B cell (primary cell): Measurements from ENCODE around the gene ILF3. TPM values are rescaled to one million over a fixed set of nuclear protein-coding genes. Genes with fewer than 3 reads are reported as not detected.
A peak's percentile ranks its signal among the peaks of the same experiment; 100 is the strongest.

ENCODE experiments used
- ATAC-seq: fragments of 200-7000 bp; cut with Tn5 transposase; one replicate; pipeline ENCODE4 v1.10.0; 2021; ENCODE audit warnings: low read depth, mild to moderate bottlenecking, moderate number of reproducible peaks, moderate library complexity
- CTCF ChIA-PET: fragments of 350-600 bp; sonication (Branson Sonifier 250); formaldehyde crosslinking; loops from one replicate; lab custom pipeline; 2021; ENCODE audit warnings: antibody characterized with exemption, inconsistent platforms; lab: Charles Lee
- POLR2A ChIA-PET: fragments of 350-600 bp; sonication (Branson Sonifier 250); formaldehyde crosslinking; loops from one replicate; lab custom pipeline; 2021; ENCODE audit warnings: antibody characterized with exemption; lab: Charles Lee
- DNase-seq: peaks from one replicate; pipeline ENCODE4 v3.0.0; 2013
- H2AFZ ChIP-seq: 2 replicates; pipeline ENCODE4 v1.6.1; 2012; ENCODE audit warnings: mild to moderate bottlenecking, low read depth, low read length; ENCODE audit not compliant: insufficient read depth, poor library complexity, severe bottlenecking
- H3K27ac ChIP-seq, 2 donors: 1 replicate in 1 of 2; 2 replicates in 1 of 2; pipeline ENCODE4 v1.5.1; 2012 to 2013; ENCODE audit warnings: low read length in 2 of 2, mild to moderate bottlenecking in 2 of 2, moderate library complexity in 1 of 2
- H3K27me3 ChIP-seq, 4 experiments: fragments of 200-600 bp in 1 of 4; sonication (generic) in 1 of 4; replicated peaks in 1 of 4; 1 replicate in 2 of 4; 2 replicates in 2 of 4; pipeline versions ENCODE4 v1.6.1 to v1.7.0; 2013 to 2016; ENCODE audit warnings: low read length in 3 of 4, mild to moderate bottlenecking in 2 of 4, mixed read lengths in 1 of 4, moderate library complexity in 1 of 4; ENCODE audit not compliant: insufficient read depth in 4 of 4, control insufficient read depth in 3 of 4; ENCODE audit errors: control extremely low read depth in 1 of 4
- H3K36me3 ChIP-seq, 2 experiments: replicated peaks in 1 of 2; 1 replicate in 1 of 2; 2 replicates in 1 of 2; pipeline versions ENCODE4 v1.6.1 to v1.7.1; 2013; ENCODE audit warnings: low read length in 1 of 2; ENCODE audit not compliant: insufficient read depth in 2 of 2, control insufficient read depth in 1 of 2; ENCODE audit errors: control extremely low read depth in 1 of 2, extremely low read depth in 1 of 2
- H3K4me1 ChIP-seq, 2 donors: fragments of 200-600 bp in 1 of 2; sonication (generic) in 1 of 2; 1 replicate in 1 of 2; 2 replicates in 1 of 2; pipeline versions ENCODE4 v1.5.1 to v1.6.1; 2013 to 2017; ENCODE audit warnings: low read length in 2 of 2; ENCODE audit not compliant: control insufficient read depth in 2 of 2, insufficient read depth in 2 of 2
- H3K4me2 ChIP-seq: replicated peaks from 2 replicates; pipeline ENCODE3; 2012; ENCODE audit warnings: mild to moderate bottlenecking, low read depth, low read length; ENCODE audit not compliant: poor library complexity, severe bottlenecking
- H3K4me3 ChIP-seq, 5 experiments: fragments of 200-600 bp in 1 of 5; sonication (generic) in 1 of 5; 1 replicate in 3 of 5; 2 replicates in 2 of 5; pipeline versions ENCODE4 v1.5.1 to v1.7.0; 2011 to 2016; ENCODE audit warnings: low read length in 4 of 5, mild to moderate bottlenecking in 4 of 5, low read depth in 2 of 5, control low read depth in 1 of 5, moderate library complexity in 1 of 5; ENCODE audit not compliant: insufficient read depth in 1 of 5; ENCODE audit errors: control extremely low read depth in 1 of 5, extremely low read depth in 1 of 5
- H3K79me2 ChIP-seq: fragments of 200-600 bp; sonication (generic); one replicate; pipeline ENCODE4 v1.6.0; 2016; ENCODE audit warnings: low read length; ENCODE audit not compliant: control insufficient read depth, insufficient read depth
- H3K9ac ChIP-seq: fragments of 200-600 bp; sonication (generic); 2 replicates; pipeline ENCODE4 v1.6.1; 2017; ENCODE audit warnings: mild to moderate bottlenecking, low read length, moderate library complexity
- H3K9me3 ChIP-seq, 3 donors: one replicate each; pipeline versions ENCODE4 v1.6.1 to v1.7.1; 2013; ENCODE audit warnings: low read length in 2 of 3; ENCODE audit not compliant: control insufficient read depth in 2 of 3, insufficient read depth in 1 of 3; ENCODE audit errors: control extremely low read depth in 1 of 3
- H4K20me1 ChIP-seq: 2 replicates; pipeline ENCODE4 v1.6.0; 2012; ENCODE audit warnings: mild to moderate bottlenecking, low read length; ENCODE audit not compliant: insufficient read depth, control insufficient read depth, poor library complexity, severe bottlenecking
- H3K27ac Mint-ChIP-seq: one replicate; pipeline ENCODE4 v1.8.0; 2021; ENCODE audit warnings: mixed read lengths
- H3K27me3 Mint-ChIP-seq: one replicate; pipeline ENCODE4 v1.8.0; 2021; ENCODE audit warnings: mixed read lengths
- H3K4me1 Mint-ChIP-seq: one replicate; pipeline ENCODE4 v1.8.0; 2021; ENCODE audit warnings: mixed read lengths
- H3K4me3 Mint-ChIP-seq: one replicate; pipeline ENCODE4 v1.8.0; 2021; ENCODE audit warnings: mixed read lengths
- H3K9me3 Mint-ChIP-seq: one replicate; pipeline ENCODE4 v1.8.0; 2022; ENCODE audit warnings: mixed read lengths; ENCODE audit not compliant: insufficient read depth
- EZH2 ChIP-seq: IDR thresholded peaks from 2 replicates; pipeline ENCODE4 v1.6.1; 2012; ENCODE audit warnings: borderline replicate concordance, low read depth, mild to moderate bottlenecking, moderate library complexity, low read length; ENCODE audit not compliant: insufficient read depth, poor library complexity, severe bottlenecking
- WGBS: methylation state at CpG from one replicate; pipeline ENCODE4 v1.1.5; 2013; ENCODE audit warnings: missing lambda C conversion rate; ENCODE audit not compliant: insufficient coverage; 5-methylcytosine and 5-hydroxymethylcytosine counted together
- intact Hi-C: fragments of 100-400 bp; cut with micrococcal nuclease; formaldehyde crosslinking; loops from one replicate; pipeline ENCODE4 v1.10.0; 2022
- polyA minus RNA-seq: library from RNA; depleted of rRNA, polyadenylated mRNA; stranded (reverse); fragments of >200 nt; gene quantifications from 2 replicates; pipeline ENCODE4 v1.2.3, GENCODE V29; 2012
- polyA plus RNA-seq: library from polyadenylated mRNA; depleted of rRNA; stranded (reverse); fragments of >200 nt; gene quantifications from 2 replicates; pipeline ENCODE4 v1.2.3, GENCODE V29; 2012
- total RNA-seq, 2 donors: library from RNA; stranded (reverse); fragments of 120-200 nt in 1 of 2; gene quantifications; 1 replicate in 1 of 2; 2 replicates in 1 of 2; pipeline versions ENCODE4 v1.2.3 to v1.2.4, GENCODE V29; 2013 to 2022
- TF ChIP-seq, protein P1 (sequence below): fragments of 200-600 bp; IDR thresholded peaks from one replicate; pipeline ENCODE4 v1.8.0; 2022; ENCODE audit warnings: antibody characterized with exemption, mild to moderate bottlenecking

ILF3 gene
- total RNA-seq (359 and 378 TPM in 2 replicates), polyA plus RNA-seq (189 and 346 TPM in 2 replicates), polyA minus RNA-seq (165 and 268 TPM in 2 replicates)
- 68.7 TPM for total RNA-seq (2013)

DNA sequence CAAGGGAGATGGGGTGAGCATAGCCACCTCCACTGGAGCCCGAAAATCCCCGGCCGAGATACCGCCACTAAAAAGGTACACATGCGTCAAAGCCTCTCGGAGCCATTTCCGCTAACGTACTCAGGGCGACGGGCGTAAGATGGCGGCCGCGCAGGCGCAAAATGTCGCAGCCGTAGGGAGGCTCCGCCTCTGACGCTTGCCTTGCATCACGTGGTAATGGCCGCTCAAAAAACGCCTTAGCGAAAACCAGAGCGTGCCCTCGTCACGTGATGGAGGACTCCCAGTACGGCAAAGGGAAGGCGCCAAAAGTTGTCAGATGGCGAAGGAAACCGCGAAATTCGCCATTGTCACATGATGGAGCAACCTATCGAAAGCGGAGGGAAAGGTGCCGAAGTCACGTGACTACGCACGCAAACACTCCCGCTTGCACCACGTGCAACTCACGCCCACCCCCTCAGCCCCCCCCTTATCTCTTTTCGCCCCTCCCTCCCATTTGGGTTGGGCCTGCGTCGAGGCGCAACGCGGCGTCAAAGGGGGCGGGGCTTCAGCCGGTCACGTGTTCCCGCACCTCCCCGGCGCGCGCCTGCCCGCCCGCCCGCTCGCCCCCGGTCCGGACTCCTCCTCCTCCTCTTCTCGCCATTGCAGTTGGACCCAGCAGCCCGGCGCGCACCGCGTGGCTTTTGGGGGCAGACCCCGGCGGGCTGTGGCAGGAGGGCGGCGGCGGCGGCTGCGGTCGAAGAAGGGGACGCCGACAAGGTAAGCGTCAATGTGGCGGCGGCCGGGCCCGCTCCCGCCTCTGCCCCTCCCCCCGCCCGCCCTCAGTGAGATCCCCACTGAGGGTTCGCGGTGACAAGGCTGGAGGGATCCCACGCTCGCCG, at the start of gene ILF3:
Gene ILF3 (plus strand): TSS at position 615 of the 878 bp plus-strand sequence. CDS start 16,260 bp downstream, outside the sequence.
- H3K9me3 Mint-ChIP-seq: no peaks in the 10 kb centered on the region
- peaks cover 0 to 3% of the 10 kb centered on the region in 2 experiments for H3K36me3 ChIP-seq
- no peak for TF ChIP-seq EZH2
- TF ChIP-seq, protein P1, sequence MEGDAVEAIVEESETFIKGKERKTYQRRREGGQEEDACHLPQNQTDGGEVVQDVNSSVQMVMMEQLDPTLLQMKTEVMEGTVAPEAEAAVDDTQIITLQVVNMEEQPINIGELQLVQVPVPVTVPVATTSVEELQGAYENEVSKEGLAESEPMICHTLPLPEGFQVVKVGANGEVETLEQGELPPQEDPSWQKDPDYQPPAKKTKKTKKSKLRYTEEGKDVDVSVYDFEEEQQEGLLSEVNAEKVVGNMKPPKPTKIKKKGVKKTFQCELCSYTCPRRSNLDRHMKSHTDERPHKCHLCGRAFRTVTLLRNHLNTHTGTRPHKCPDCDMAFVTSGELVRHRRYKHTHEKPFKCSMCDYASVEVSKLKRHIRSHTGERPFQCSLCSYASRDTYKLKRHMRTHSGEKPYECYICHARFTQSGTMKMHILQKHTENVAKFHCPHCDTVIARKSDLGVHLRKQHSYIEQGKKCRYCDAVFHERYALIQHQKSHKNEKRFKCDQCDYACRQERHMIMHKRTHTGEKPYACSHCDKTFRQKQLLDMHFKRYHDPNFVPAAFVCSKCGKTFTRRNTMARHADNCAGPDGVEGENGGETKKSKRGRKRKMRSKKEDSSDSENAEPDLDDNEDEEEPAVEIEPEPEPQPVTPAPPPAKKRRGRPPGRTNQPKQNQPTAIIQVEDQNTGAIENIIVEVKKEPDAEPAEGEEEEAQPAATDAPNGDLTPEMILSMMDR: no peak
- peaks cover 67% of the 10 kb centered on the region for H3K79me2 ChIP-seq
- H2AFZ ChIP-seq: peak within 1 kb of the TSS; percentile 81
- peak within 1 kb of the TSS; percentile 100 for H3K27ac Mint-ChIP-seq
- WGBS: under 1% methylated on average over 88 of the region's 91 CpGs
- H4K20me1 ChIP-seq: peaks cover 41% of the 10 kb centered on the region
- DNase-seq (peak; percentile 100), ATAC-seq (peak; percentile 80)
- no peaks in the 10 kb centered on the region for H3K9me3 ChIP-seq
- H3K27ac ChIP-seq: peak within 1 kb of the TSS; percentile 99 to 100
- H3K4me1 Mint-ChIP-seq: peaks cover 43% of the 10 kb centered on the region
- H3K4me1 ChIP-seq: peaks cover 28 to 36% of the 10 kb centered on the region in 2 donors
- POLR2A ChIA-PET: interaction anchor here (1.0 to 1.8 kb wide), 3 partner anchors 10 to 88 kb away, joined by 3 to 8 read pairs (median 6); partner anchors contain the start of gene KRI1
- intact Hi-C loops: loop anchor here (1.0 to 5.0 kb wide), 11 partner anchors 47 to 322 kb away; partner anchors contain the start of genes CARM1, CDC37, KRI1 and QTRT1
- peak within 1 kb of the TSS; percentile 97 for H3K4me2 ChIP-seq
- H3K4me3 Mint-ChIP-seq: peak within 1 kb of the TSS; percentile 98
- CTCF ChIA-PET: interaction anchor here (1.2 to 4.9 kb wide), 2 partner anchors 10 to 73 kb away, joined by 5 to 53 read pairs; no protein-coding TSS in a partner anchor
- peak within 1 kb of the TSS; percentile 67 to 100 (median 96) for H3K4me3 ChIP-seq
- no peaks in the 10 kb centered on the region for H3K27me3 ChIP-seq
- H3K27me3 Mint-ChIP-seq: no peaks in the 10 kb centered on the region
- H3K9ac ChIP-seq: peak within 1 kb of the TSS; percentile 100
